WTC11 (cell line): ENCODE measurements around the gene TSPAN4. TPM values are rescaled to one million over a fixed set of nuclear protein-coding genes. Genes with fewer than 3 reads are reported as not detected.

Experiments
- ATAC-seq: fragments of 200-7000 bp; cut with Tn5 transposase; 2 replicates; pipeline ENCODE4 v1.10.0; 2021; ENCODE audit warnings: mild to moderate bottlenecking, moderate library complexity
- CTCF ChIA-PET: fragments of 300-600 bp; sonication (Branson Sonifier 250); formaldehyde crosslinking; loops from one replicate; lab custom pipeline; 2021; ENCODE audit warnings: antibody characterized with exemption; lab: Charles Lee
- POLR2A ChIA-PET: fragments of 350-600 bp; sonication (Branson Sonifier 250); formaldehyde crosslinking; loops from one replicate; lab custom pipeline; 2021; ENCODE audit warnings: antibody characterized with exemption; lab: Charles Lee
- DNase-seq: peaks from one replicate; pipeline ENCODE4 v3.0.0; 2021; ENCODE audit warnings: low spot score
- H3K27ac Mint-ChIP-seq: 2 replicates; pipeline ENCODE4 v1.8.0; 2021; ENCODE audit warnings: mixed read lengths
- H3K27me3 Mint-ChIP-seq: 2 replicates; pipeline ENCODE4 v1.8.0; 2021; ENCODE audit warnings: low read depth, mild to moderate bottlenecking, moderate library complexity, mixed read lengths
- H3K36me3 Mint-ChIP-seq: 2 replicates; pipeline ENCODE4 v1.8.0; 2021; ENCODE audit warnings: mixed read lengths
- H3K4me1 Mint-ChIP-seq: 2 replicates; pipeline ENCODE4 v1.8.0; 2022; ENCODE audit warnings: mixed read lengths
- H3K4me3 Mint-ChIP-seq: 2 replicates; pipeline ENCODE4 v1.8.0; 2021; ENCODE audit warnings: mild to moderate bottlenecking, moderate library complexity, mixed read lengths
- H3K9me3 Mint-ChIP-seq: 2 replicates; pipeline ENCODE4 v1.8.0; 2021; ENCODE audit warnings: mixed read lengths
- MYBL2 ChIP-seq: sonication (generic); formaldehyde crosslinking; IDR thresholded peaks from 2 replicates; pipeline ENCODE4 v1.8.1; 2023; ENCODE audit warnings: mild to moderate bottlenecking, moderate library complexity, missing genetic modification reagents
- NFATC4 ChIP-seq: fragments of 250-450 bp; sonication (Bioruptor Pico); IDR thresholded peaks from 2 replicates; pipeline ENCODE4 v1.9.0; 2021; ENCODE audit warnings: mild to moderate bottlenecking
- NR3C1 ChIP-seq: sonication (generic); formaldehyde crosslinking; conservative IDR thresholded peaks from 2 replicates; pipeline ENCODE4 v1.8.1; 2023; ENCODE audit warnings: low read depth, mild to moderate bottlenecking, missing genetic modification reagents
- OVOL2 ChIP-seq: fragments of 250-450 bp; sonication (Bioruptor Pico); IDR thresholded peaks from 2 replicates; pipeline ENCODE4 v1.9.0; 2021; ENCODE audit warnings: mild to moderate bottlenecking, borderline replicate concordance
- SOX15 ChIP-seq: fragments of 250-450 bp; sonication (Bioruptor Pico); IDR thresholded peaks from 2 replicates; pipeline ENCODE4 v1.9.0; 2021; ENCODE audit warnings: mild to moderate bottlenecking
- ZNF423 ChIP-seq: fragments of 250-450 bp; sonication (Bioruptor Pico); IDR thresholded peaks from 2 replicates; pipeline ENCODE4 v2.1.2; 2022; ENCODE audit warnings: mild to moderate bottlenecking, moderate library complexity
- total RNA-seq: library from RNA; stranded (reverse); gene quantifications from 3 replicates; pipeline ENCODE4 v1.2.3, GENCODE V29; 2021
- TF ChIP-seq, protein P1 (sequence below): fragments of 200-600 bp; IDR thresholded peaks from 2 replicates; pipeline ENCODE4 v1.8.0; 2022; ENCODE audit warnings: antibody characterized with exemption
- TF ChIP-seq, protein P2 (sequence below): sonication (generic); formaldehyde crosslinking; IDR thresholded peaks from 2 replicates; pipeline ENCODE4 v1.8.0; 2022; ENCODE audit warnings: mild to moderate bottlenecking, missing genetic modification reagents
- TF ChIP-seq, protein P3 (sequence below): sonication (generic); formaldehyde crosslinking; IDR thresholded peaks from 2 replicates; pipeline ENCODE4 v1.8.1; 2023; ENCODE audit warnings: mild to moderate bottlenecking, moderate library complexity, missing genetic modification reagents
- TF ChIP-seq, protein P4 (sequence below): sonication (generic); formaldehyde crosslinking; IDR thresholded peaks from 2 replicates; pipeline ENCODE4 v1.8.1; 2023; ENCODE audit warnings: mild to moderate bottlenecking, missing genetic modification reagents, moderate library complexity
- TF ChIP-seq, protein P5 (sequence below): sonication (generic); formaldehyde crosslinking; IDR thresholded peaks from 2 replicates; pipeline ENCODE4 v1.8.1; 2022; ENCODE audit warnings: mild to moderate bottlenecking, moderate library complexity, missing genetic modification reagents
- TF ChIP-seq, protein P6 (sequence below): sonication (generic); formaldehyde crosslinking; IDR thresholded peaks from 2 replicates; pipeline ENCODE4 v1.8.0; 2023; ENCODE audit warnings: mild to moderate bottlenecking, missing genetic modification reagents
- TF ChIP-seq, protein P7 (sequence below): sonication (generic); formaldehyde crosslinking; IDR thresholded peaks from 2 replicates; pipeline ENCODE4 v1.8.1; 2023; ENCODE audit warnings: mild to moderate bottlenecking, missing genetic modification reagents

The TSPAN4 gene
- total RNA-seq, 1 experiment from 2014 or later: 94.3 TPM

DNA sequence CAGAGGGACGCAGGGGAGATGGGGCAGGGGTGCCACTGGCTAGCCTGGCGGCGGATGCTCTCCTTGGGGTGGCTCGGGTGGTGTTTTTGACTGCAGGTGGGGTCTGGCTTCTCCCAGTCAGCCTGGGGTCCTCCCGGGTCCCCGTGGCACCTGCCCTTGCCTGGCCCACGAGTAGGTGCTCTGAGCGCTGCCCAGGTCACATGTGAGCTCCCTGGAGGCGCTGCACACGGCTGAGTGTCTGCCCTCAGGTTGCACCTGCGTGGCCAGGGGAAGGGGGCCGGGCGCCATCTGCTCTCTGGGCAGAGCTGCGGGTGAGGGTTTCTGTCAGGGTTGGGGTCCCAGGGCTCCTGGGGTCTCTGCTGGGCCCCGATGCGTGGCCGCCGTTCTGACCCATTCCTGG lies 5.2 kb downstream of the TSPAN4 start (continued):
- no peak for TF ChIP-seq NFATC4
- TF ChIP-seq, all 79 proteins: peak for 0

DNA sequence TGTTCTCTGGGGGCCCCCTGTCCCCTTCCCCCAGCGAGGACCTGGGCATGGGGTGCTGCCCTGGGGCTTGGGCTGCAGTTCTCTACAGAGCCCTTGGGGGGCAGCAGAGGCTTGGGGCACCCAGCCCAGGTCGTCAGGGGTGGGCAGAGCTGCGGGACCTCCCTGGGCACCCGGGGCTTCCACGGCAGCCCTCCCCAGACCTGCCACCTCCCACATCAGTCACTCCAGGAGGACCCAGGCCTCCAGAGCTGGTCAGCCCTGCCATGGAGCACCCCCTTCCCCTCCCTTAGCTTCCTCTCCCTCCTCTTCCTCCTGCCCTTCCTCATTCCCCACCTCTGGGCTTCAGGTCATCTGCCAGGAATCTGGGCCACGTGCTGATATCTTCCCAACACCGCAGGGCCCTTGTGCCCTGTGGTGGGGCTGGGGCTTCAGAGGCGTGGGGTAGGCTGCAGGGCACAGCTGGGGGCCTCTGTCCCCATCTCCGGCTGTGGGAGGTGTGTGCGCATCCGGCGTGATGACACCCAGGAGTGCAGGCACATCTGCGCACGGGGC lies 5.8 kb downstream of the TSPAN4 start:
- Mint-ChIP-seq H3K4me3 (peak overlapping the region; percentile 63), H3K9me3 (no peaks in the 10 kb centered on the region), H3K27ac (no peak overlapping the region), H3K36me3 (no peaks in the 10 kb centered on the region), H3K4me1 (peaks cover 19% of the 10 kb centered on the region), H3K27me3 (no peaks in the 10 kb centered on the region)
- DNase-seq (peak; percentile 75), ATAC-seq (peak; percentile 5; the same call in 1 of the 2 replicates)
- CTCF ChIA-PET: interaction anchor here (0.6 to 2.8 kb wide), 27 partner anchors 9 to 206 kb away, joined by 3 to 24 read pairs (median 4); partner anchors contain the start of genes CD151, CEND1, CHID1 and CRACR2B
- peak; percentile 73 for TF ChIP-seq ZNF423 (CRISPR knock-in tag)
- TF ChIP-seq, protein P1, sequence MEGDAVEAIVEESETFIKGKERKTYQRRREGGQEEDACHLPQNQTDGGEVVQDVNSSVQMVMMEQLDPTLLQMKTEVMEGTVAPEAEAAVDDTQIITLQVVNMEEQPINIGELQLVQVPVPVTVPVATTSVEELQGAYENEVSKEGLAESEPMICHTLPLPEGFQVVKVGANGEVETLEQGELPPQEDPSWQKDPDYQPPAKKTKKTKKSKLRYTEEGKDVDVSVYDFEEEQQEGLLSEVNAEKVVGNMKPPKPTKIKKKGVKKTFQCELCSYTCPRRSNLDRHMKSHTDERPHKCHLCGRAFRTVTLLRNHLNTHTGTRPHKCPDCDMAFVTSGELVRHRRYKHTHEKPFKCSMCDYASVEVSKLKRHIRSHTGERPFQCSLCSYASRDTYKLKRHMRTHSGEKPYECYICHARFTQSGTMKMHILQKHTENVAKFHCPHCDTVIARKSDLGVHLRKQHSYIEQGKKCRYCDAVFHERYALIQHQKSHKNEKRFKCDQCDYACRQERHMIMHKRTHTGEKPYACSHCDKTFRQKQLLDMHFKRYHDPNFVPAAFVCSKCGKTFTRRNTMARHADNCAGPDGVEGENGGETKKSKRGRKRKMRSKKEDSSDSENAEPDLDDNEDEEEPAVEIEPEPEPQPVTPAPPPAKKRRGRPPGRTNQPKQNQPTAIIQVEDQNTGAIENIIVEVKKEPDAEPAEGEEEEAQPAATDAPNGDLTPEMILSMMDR: peak; percentile 83
- TF ChIP-seq, protein P2, sequence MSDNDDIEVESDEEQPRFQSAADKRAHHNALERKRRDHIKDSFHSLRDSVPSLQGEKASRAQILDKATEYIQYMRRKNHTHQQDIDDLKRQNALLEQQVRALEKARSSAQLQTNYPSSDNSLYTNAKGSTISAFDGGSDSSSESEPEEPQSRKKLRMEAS (CRISPR knock-in tag): peak; percentile 67; the same call in 1 of the 2 replicates
- no peak for TF ChIP-seq NR3C1 (CRISPR knock-in tag)
- TF ChIP-seq, protein P3, sequence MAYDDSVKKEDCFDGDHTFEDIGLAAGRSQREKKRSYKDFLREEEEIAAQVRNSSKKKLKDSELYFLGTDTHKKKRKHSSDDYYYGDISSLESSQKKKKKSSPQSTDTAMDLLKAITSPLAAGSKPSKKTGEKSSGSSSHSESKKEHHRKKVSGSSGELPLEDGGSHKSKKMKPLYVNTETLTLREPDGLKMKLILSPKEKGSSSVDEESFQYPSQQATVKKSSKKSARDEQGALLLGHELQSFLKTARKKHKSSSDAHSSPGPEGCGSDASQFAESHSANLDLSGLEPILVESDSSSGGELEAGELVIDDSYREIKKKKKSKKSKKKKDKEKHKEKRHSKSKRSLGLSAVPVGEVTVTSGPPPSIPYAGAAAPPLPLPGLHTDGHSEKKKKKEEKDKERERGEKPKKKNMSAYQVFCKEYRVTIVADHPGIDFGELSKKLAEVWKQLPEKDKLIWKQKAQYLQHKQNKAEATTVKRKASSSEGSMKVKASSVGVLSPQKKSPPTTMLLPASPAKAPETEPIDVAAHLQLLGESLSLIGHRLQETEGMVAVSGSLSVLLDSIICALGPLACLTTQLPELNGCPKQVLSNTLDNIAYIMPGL: peak; percentile 66; the same call in 1 of the 2 replicates
- TF ChIP-seq OVOL2: no peak
- TF ChIP-seq, protein P4, sequence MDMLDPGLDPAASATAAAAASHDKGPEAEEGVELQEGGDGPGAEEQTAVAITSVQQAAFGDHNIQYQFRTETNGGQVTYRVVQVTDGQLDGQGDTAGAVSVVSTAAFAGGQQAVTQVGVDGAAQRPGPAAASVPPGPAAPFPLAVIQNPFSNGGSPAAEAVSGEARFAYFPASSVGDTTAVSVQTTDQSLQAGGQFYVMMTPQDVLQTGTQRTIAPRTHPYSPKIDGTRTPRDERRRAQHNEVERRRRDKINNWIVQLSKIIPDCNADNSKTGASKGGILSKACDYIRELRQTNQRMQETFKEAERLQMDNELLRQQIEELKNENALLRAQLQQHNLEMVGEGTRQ (CRISPR knock-in tag): peak; percentile 59
- TF ChIP-seq, all 79 proteins: peak for 5
- POLR2A ChIA-PET: interaction anchor here (1.1 kb wide), 1 partner anchor 10 kb away, joined by 3 read pairs; no protein-coding TSS in a partner anchor

DNA sequence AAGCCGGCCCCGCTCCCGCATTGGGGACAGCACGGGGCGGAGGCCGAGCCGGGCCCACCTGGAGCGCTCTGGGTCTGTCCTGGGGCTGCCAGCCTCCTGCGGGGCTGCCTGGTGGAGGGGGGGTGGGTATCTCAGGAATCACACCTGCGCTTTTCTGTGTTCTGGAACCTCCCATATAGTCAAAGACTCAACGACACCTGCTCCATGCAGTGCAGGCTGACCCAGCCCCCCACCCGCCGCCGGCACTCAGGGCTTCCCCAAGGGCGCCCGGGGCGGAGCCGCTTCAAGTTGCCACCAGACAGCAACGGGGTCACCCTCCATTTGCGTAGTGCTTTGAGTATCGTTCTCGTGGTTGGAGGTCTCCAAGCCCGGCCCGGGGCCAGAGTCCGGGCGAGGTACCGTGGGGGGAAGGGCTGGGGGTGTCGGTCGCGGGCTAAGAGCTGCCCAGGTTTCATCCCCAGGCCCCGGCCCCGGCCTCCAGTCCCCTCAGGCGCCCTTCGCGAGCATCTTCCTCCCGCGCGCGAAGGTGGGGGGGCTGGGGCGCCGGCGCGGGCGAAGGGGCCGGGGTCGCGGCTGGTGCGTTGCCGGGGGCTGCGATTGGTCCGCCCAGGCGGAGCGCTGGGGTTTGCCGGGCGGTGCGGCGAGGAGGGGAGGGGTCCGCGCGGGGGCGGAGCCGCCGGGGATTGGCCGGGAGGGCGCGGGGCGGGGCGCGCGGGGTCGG lies 6.6 kb downstream of the TSPAN4 start:
- DNase-seq: peak; percentile 89
- ChIA-PET CTCF (interaction anchor here (0.6 to 2.8 kb wide), 18 partner anchors 8 to 202 kb away, joined by 3 to 24 read pairs (median 5); partner anchors contain the start of genes CEND1, CHID1 and CRACR2B), POLR2A (no interaction called here)
- TF ChIP-seq MYBL2 (CRISPR knock-in tag): peak; percentile 16; the same call in 1 of the 2 replicates
- TF ChIP-seq, protein P4 (CRISPR knock-in tag): peak; percentile 8; the same call in 1 of the 2 replicates
- TF ChIP-seq ZNF423 (CRISPR knock-in tag): peak; percentile 58
- TF ChIP-seq, protein P5, sequence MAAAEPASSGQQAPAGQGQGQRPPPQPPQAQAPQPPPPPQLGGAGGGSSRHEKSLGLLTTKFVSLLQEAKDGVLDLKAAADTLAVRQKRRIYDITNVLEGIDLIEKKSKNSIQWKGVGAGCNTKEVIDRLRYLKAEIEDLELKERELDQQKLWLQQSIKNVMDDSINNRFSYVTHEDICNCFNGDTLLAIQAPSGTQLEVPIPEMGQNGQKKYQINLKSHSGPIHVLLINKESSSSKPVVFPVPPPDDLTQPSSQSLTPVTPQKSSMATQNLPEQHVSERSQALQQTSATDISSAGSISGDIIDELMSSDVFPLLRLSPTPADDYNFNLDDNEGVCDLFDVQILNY (CRISPR knock-in tag): peak; percentile 34; the same call in 1 of the 2 replicates
- TF ChIP-seq, protein P6, sequence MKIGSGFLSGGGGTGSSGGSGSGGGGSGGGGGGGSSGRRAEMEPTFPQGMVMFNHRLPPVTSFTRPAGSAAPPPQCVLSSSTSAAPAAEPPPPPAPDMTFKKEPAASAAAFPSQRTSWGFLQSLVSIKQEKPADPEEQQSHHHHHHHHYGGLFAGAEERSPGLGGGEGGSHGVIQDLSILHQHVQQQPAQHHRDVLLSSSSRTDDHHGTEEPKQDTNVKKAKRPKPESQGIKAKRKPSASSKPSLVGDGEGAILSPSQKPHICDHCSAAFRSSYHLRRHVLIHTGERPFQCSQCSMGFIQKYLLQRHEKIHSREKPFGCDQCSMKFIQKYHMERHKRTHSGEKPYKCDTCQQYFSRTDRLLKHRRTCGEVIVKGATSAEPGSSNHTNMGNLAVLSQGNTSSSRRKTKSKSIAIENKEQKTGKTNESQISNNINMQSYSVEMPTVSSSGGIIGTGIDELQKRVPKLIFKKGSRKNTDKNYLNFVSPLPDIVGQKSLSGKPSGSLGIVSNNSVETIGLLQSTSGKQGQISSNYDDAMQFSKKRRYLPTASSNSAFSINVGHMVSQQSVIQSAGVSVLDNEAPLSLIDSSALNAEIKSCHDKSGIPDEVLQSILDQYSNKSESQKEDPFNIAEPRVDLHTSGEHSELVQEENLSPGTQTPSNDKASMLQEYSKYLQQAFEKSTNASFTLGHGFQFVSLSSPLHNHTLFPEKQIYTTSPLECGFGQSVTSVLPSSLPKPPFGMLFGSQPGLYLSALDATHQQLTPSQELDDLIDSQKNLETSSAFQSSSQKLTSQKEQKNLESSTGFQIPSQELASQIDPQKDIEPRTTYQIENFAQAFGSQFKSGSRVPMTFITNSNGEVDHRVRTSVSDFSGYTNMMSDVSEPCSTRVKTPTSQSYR (CRISPR knock-in tag): peak; percentile 41; the same call in 1 of the 2 replicates
- TF ChIP-seq, protein P7, sequence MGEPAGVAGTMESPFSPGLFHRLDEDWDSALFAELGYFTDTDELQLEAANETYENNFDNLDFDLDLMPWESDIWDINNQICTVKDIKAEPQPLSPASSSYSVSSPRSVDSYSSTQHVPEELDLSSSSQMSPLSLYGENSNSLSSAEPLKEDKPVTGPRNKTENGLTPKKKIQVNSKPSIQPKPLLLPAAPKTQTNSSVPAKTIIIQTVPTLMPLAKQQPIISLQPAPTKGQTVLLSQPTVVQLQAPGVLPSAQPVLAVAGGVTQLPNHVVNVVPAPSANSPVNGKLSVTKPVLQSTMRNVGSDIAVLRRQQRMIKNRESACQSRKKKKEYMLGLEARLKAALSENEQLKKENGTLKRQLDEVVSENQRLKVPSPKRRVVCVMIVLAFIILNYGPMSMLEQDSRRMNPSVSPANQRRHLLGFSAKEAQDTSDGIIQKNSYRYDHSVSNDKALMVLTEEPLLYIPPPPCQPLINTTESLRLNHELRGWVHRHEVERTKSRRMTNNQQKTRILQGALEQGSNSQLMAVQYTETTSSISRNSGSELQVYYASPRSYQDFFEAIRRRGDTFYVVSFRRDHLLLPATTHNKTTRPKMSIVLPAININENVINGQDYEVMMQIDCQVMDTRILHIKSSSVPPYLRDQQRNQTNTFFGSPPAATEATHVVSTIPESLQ (CRISPR knock-in tag): no peak
- no peak for TF ChIP-seq SOX15 (CRISPR knock-in tag)
- H3K36me3 Mint-ChIP-seq: no peaks in the 10 kb centered on the region
- no peak overlapping the region for H3K27ac Mint-ChIP-seq
- peak; percentile 47 for ATAC-seq
- peaks cover 19% of the 10 kb centered on the region for H3K4me1 Mint-ChIP-seq
- no peaks in the 10 kb centered on the region for H3K27me3 Mint-ChIP-seq
- peak overlapping the region; percentile 63 for H3K4me3 Mint-ChIP-seq
- no peaks in the 10 kb centered on the region for H3K9me3 Mint-ChIP-seq
